NCI-H524 (cell line): ENCODE results near the gene NAT10.
A peak's percentile ranks its signal among the peaks of the same experiment; 100 is the strongest.

Source experiments
- DNase-seq, 2 experiments: peaks; one replicate each; lab custom pipeline; 2025; lab: John Stamatoyannopoulos, UW

NAT10 gene

GRCh38 chr11:34190192-34191139, 85.0 kb downstream of the NAT10 start:
- no peak for DNase-seq

GRCh38 chr11:34191578-34191977, 86.1 kb downstream of the NAT10 start:
- no peak for DNase-seq

GRCh38 chr11:34192481-34193401, 87.3 kb downstream of the NAT10 start:
- DNase-seq: peak; percentile 56 to 84

- DNase-seq: no peak
Measured at GRCh38 chr11:34194576-34195335, 89.3 kb downstream of the NAT10 start.
